ENCODE measurements around the gene PHF13.
"Not testable (repeated sequence)": the region's sequence is repeated elsewhere in the genome, so short reads cannot be mapped to it uniquely, and the experiment has no call there.

Gene PHF13

DNA sequence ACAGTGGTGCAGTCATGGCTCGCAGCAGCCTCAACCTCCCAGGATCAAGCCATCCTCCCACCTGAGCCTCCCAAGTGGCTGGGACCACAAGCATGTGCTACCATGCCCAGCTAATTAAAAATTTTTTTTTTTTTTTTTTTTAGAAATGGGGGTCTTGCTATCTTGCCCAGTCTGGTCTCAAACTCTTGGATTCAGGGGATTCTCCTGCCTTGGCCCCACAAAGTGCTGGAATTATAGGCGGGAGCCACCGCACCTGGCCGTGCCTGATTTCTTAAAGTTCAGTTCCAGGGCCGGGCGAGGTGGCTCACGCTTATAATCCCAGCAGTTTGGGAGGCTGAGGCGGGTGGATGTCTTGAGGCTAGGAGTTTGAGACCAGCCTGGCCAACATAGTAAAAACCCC lies 17.5 kb downstream of the PHF13 start:
- no peak for DNase-seq

DNA sequence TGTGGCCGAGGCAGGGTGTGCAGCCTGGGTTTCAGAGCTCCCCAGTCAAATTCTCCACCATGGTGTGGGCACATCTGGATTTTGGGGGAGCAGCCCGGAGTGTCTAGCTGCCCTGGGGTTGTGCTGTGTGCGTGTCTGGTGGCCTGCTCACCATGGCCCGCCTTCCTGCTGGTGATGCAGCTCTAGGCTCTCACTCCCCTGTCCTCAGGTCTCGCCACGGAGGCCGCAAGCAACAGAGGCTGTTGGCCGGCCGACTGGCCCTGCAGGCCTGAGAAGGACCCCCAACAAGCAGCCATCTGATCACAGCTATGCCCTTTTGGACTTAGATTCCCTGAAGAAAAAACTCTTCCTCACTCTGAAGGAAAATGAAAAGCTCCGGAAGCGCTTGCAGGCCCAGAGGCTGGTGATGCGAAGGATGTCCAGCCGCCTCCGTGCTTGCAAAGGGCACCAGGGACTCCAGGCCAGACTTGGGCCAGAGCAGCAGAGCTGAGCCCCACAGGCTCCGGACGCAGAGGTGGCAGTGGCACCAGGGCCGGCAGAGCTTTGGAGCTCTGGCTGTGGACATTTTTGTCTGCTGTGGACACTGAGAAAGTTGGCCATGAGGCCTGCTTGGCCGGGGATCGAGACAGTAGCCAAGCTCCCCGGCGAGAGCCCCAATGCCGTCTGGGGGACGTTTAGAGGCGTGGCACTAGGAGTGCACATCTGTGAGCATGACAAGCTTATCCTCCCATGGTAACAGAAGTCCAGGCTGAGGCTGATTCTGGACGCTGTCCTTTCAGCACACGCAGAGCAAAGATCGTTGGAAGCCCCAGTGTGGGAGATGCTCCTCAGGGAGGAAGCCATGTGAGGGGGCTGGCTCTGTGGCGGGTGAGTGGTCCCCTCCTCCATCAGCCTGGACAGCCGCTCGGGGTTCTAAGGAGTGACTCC lies 19.3 kb downstream of the PHF13 start:
- DNase-seq = no peak

DNA sequence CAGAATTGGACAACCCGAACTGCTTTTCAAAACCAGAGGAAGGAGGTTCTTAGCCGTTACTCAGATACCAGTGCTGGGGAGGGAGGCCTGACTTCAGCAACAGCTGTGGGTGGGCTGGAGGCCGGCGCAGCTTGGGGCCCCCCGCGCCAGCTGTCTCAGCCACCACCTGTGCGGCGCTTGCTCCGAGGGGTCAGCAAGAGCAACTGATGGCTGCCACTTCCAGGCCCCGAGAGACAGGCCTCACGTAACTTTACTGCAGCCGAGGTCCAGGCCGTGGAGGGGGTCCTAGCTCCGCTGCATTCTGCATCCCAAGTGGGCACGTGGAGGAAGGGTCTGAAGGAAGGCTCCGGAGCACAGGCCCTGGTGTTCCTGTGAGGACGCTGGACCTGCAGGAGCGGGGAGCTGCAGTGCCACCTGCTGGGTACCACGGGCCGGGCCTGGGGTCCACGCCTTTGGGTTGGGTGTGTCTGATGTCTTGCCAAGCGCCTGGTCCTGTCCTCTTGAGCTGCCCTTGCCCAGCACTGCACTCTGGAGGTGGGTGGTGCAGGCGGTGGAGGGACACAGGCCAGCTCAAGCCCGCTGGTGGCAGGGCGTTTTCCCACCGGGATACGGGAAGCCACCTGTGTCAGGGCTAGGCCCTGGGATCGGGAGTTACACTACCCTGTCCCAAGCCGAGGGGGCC lies 21.0 kb downstream of the PHF13 start:
- DNase-seq = no peak

DNA sequence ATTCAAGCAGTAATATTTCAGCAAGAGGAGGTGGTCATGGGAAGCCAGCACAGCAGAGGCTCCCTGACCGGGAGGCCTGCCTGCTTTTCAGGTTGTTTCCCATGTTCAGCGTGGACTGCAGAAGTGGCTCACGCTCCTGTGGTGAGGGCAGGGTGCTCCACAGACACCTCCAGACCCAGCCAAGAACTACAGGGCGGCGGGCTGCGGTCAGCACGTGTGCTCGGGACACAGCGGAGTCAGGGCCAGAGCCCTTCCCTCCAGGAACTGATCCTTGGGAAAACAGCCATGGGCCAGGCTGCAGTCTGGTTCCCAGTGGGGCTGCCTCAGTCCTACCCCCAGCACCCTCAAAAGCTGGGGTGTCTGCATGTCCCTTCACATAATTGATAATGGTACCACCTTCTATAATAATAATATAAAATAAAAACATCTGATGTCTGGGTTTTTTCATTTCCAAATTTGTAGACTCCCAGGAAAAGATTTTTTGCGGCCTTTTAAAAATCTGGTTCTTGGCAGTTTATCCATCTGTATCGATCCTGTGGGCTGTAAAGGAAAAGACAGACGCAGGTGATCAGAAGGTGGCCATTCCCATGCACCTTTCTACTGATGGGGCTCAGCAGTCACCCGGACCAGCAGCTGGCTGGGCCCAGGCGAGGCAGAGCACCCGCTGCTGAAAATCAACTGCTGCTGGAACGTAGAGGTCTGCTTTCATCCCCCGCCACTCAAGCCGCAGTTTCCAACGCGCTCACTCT lies 21.8 kb downstream of the PHF13 start:
- DNase-seq = no peak

DNA sequence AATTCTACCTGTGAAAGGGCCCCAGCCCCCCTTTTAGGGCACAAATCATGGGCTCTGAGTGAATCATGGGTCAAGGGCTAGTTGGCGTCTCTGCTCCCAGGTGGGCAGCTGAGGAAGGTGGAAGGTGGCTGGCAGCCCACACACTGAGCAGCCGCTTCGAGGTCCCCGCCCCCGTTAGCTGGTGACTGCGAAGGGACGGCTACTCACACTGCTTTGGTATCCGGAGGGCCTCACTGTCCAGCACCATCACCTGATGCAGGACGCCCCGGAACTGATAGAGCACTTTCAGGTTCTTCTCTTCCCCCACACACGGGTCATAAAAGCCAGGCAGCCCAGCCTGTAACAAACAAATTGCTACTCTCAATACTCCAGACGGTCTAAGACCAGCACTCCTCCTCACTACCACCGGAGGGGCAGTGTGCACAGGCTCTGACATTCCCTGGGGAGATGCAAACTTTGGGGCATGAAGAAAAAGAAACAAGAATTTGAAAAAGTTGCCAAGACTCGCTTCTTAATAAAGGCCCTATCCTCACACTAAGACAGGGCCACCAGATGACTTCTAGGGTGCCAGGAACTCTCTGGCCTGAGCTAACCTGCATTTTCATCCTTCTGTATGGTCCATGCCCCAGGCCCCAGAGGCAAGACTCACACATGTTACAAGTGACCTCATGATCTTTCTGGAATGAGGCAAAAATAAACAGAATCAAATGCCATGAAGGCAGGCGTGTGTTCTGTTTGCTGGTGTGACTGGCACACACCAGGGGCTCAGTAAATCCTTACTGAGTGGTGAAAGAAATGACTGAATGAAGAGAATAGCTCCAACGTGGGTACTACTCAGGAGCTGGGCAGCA lies 22.6 kb downstream of the PHF13 start:
- no peak for DNase-seq

DNA sequence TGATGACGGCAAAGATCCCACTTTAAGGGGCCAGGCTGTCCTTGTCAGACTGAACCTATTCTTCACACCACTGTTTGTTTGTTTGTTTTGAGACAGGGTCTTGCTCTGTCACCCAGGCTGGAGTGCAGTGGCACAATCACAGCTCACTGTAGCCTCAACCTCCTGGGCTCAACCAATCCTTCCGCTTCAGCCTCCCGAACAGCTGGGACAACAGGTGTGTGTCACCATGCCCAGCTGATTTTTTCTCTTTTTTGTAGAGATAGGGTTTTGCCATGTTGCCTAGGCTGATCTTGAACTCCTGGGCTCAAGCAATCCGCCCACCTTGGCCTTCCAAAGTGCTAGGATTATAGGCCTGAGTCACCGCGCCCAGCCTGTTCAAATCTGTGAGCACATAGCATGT lies 23.2 kb downstream of the PHF13 start:
- DNase-seq = not testable (repeated sequence)

DNA sequence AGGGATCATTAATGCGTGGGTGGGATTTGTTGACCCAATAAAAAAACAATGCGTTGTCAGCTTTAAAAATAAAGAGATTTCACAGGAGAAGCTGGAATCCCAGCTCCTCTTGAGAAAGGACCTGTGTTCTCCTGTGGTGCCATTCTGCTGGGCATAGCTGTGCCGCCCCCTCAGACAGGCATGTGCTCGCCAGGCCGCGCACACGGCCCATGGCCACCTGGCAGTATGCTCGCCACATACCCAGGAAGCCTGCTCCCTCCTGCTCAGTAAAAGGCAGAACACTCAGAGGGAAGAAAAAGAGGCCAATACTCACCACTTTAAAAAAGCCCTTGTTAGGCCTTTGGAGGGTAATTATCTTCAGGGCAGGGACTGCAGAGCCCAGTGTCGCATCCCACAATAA lies 24.2 kb downstream of the PHF13 start:
- no peak for DNase-seq

DNA sequence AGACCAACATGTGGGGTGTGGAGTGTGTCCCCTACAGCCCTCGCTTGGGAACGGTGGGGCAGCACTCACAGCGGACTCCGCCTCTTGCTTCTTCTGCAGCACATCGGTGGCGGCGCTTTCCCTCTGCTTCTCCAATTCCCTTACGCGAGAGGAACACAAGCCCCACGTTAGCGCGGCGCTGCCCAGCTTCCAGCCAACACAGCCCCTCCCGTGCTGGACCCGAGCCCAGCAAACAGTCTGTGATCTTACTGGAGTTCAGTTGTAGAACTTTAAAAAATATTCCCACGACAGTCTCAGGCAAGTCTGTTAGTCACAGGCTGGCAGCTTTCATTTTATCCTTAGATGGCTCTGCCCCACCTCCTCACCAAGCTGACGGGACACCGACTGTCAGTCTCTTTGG lies 24.7 kb downstream of the PHF13 start:
- no peak for DNase-seq

DNA sequence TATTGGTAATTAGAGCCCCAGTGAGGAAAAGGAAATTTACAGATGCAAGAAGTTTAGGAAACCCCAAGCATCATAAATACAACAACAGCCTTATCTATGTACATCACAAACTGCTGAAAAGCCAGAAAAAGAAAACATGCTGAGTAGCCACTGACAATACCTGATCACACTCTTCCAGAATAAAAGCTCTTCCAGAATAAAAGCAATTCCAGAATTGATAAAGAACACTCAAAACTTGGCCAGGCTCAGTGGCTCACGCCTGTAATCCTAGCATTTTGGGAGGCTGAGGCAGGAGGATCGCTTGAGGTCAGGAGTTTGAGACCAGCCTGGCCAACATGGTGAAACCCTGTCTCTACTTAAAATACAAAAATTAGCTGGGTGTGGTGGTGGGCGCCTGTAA lies 27.3 kb downstream of the PHF13 start:
- DNase-seq = not testable (repeated sequence)

DNA sequence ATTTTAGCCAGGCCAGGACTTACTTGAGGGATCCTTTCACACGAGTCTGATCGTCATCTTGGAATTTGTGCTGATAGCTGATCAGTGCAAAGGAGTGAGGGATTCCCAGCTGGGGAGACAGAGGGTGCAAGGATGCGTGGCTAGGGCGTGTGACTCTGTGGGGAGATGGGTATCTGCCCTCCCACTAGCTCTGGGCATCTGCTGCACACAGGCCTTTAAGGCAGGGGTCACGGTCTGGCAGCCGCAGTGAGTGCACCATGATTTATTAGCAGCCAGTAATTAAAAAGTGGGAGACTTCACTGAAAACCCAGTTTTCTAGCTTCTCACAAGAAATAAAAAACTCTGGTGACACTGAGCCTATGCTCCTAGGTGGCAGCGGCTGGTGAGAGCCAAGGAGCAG lies 31.5 kb downstream of the PHF13 start:
- no peak for DNase-seq

DNA sequence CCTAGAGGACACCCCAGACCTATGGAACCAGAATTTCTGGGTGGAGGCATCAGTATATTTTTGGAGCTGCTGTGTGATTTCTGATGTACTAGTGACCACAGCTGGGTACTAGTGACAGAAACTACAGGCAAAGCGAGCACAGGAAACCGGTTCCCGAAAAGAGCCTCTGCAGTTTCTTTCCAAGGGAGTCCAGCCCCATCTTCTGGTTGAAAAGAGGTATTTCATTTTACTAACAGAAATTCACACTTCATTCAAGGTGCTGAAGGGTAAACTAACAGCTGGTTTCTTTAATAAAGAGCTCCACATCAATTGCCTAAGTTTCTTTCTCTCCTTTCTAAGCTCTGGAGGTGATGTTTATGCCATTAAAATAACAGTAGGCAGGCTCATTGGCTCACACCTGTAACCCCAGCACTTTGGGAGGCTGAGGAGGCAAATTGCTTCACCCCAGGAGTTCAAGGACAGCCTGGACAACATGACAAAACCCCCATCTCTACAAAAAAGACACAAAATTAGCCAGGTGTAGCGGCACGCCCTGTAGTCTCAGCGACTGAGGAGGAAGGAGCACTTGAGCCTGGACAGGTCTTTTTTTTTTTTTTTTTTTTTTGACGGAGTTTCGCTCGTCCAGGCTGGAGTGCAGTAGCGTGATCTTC lies 33.1 kb downstream of the PHF13 start:
- DNase-seq = peak in 1 of 2 experiments; percentile 21

DNA sequence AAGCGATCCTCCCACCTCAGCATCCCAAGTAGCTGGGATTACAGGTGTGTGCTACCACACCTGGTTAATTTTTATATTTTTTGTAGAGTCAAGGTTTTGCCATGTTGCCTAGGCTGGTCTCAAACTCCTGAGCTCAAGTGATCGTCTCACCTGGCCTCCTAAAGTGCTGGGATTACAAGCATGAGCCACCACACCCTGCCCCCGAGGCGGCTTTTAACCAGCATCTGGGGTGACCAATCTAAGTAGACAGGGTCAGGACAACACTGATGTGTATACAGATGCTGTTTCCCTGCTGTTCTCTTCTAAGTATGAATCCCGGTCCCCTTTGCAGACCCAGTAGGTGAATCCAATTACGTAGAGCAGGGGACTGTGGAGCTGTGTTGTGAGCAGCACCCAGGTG lies 35.0 kb downstream of the PHF13 start:
- no peak for DNase-seq

DNA sequence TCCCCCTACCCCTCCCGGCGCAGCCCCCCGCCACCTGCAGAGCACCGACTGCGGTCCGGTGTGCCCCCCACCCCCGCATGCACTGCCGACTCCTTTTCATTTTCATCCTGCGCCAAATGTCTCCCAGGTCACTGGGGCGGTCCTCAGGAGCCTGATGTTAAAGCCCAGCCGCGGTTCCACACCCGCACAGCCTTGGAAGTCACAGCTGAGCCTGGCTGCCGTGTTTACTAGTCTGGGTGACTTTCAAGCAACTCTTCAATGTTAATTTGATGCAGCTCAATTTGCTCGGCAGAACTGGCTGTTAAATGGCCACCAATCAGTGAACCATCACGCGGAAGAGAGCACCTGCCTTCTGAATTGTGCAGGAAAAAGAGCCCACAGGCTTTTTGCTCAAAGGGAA lies 38.4 kb downstream of the PHF13 start:
- no peak for DNase-seq

DNA sequence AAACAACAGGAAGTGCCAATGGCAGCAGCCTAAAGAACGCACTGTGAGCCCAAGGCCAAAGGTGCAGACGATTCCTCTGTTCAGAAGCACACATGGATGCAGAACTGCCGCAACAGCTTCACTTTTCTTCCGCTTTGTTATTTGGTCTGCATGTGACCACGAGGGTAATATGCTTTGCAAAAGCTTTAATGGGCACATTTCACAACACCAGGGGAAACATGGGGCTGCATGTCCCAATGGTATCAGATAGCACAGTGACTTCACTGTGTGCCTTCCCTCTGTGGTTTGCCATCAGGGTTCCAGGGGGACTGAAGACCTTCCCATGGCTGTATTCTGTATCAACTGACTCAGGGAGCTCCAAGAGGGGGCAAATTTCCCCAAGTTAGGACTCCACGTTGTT lies 39.5 kb downstream of the PHF13 start:
- DNase-seq = no peak

DNA sequence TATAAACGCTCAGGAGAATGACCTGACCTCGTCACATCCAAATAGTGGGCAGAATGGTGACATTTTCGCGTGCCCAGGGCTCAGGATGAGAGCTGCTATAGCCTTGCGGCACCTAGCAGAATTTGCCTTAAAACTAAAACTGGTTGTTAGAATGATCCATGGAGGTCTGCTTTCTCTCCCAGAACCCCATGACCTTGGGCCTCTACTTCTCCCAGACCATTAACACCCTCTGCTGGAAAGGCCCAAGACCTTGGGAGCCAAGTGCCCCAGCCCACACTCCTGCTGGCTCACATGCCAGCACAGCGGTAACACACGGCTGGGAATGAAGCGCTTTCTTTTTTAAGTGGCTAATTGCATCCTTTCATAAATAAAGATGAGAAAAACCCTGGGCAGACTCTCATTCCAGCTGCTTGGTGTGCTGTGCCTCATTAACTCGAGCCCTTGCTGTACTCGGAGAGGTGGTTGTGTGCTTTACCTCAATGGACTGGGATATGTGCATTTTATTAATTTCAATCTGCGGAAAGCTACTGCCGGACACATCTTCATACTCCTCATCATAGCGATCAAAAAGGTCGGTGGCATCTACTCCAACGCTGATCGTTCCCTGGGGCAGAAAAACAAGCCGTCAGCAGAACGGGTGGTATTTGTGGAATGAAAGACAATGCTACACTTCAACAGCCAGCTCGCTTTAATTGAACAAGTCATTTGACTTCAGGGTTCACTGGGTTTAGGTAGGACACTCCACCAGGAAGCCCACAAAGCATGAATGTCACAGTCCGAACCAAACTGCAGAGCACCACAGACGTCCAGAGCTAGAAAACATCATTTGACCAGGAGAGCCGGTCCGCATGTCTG lies 40.1 kb downstream of the PHF13 start:
- DNase-seq = no peak

DNA sequence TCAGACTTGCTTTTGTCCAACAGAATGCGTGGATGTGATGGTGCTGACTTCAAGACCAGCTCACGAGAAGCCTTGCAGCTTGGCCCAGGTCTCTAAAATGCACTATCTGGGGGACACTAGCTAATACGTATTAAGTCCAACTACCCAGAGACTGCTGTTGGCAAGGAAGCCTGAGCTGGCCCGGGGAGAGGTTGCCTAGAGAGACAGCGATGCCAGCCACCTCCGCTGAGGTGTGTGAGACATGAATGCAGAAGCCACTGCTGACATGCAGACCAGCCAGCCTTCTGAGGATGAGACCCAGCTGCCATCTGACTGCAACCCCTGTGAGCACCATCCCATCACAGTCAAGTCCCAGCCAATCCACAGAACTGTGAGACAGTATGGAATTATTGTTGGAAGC lies 43.6 kb downstream of the PHF13 start:
- DNase-seq = no peak

DNA sequence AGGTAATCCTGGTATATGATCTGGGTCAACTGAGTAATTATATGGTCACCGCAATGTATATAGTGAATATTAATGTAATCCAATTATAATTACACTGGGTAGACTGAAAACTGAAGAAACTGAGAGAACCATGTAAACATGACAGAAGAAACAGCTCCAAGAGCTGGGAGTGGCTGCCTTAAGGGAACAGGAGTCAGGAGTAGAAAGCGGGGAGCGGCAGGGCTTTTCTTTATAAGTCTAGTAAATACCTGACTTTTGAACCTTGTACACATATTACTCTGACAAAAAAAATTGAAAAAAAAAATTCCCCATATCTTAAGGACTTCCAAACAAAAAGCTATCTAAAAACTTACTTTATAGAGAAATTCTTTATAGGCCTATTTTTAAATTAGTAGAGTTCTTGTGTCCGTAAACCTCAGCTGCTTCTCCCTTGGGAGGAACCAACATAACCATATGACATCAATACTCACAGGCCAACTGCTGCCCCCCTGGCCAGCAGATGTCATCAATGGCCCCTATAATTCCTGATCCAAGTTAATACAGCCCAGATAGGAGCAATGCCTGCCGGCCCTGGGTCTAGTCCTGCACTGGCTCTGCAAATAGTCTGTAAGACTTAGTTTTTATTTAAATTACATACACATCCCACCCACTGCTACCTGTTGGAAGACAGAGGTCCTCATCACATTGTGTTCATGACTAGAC lies 45.0 kb downstream of the PHF13 start:
- DNase-seq = no peak

DNA sequence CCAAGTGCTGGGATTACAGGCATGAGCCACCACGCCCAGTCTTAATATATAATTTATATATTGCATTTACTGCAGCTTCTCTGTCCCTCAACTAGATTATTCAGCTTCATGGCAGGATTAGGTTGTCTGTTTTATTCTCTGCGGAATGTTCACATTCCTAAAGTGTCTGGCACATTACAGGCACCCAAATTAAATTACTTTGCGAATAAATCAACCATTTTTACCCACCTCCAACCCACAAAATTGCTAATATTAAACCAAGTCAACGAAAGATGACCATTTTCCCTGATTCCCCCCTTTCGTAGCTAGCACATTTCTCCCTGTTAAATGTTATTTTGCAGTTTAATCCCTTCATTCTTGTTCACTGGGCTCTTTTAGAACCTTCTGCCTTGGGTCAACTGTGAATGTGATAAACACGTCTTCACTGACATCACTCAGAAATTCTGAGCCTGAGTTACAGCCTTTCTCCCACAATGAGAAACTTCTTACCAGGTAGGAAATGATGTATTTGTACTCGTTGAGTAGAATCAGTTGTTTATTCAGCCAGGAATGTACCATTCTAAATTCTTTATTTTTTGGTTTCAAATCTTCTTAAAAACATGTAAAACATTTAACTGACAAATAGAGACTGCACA lies 47.0 kb downstream of the PHF13 start:
- DNase-seq = no peak

DNA sequence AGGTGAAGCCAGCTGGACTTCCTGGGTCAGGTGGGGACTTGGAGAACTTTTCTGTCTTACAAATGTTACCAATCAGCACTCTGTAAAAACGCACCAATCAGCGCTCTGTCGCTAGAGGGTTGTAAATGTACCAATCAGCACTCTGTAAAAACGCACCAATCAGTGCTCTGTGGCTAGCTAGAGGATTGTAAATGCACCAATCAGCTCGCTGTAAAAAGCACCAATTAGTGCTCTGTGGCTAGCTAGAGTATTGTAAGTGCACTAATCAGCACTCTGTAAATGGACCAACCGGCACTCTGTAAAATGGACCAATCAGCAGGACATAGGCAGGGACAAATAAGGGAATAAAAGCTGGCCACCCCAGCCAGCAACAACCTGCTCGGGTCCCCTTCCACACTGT lies 48.9 kb downstream of the PHF13 start:
- not testable (repeated sequence) for DNase-seq

DNA sequence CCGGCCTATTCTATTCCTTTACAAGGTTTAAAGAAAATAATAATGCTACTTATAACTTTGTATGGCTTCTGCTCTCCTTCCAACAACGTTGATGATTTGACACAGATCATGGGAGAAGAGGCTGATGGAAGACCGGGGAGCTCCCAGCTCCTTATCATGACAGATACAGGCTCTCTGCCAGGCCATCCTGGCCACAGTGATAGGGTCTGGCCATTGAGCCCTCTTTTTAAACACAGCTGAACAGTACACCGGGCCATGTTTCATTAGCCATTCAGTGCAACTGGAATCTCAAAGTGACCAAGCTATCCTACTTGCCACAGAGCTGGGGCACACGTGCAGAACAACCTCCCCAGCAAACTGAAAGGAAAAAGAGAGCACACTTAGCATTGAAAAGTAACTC lies 53.2 kb downstream of the PHF13 start:
- DNase-seq = no peak

Measured in SW 1271 (cell line).